GM12874 (cell line): ENCODE data around the gene E4F1.

Experiments
- TF ChIP-seq, protein P1 (sequence below): IDR thresholded peaks from 2 replicates; pipeline ENCODE4 v1.5.1; 2011; ENCODE audit warnings: low read depth, mild to moderate bottlenecking, control low read depth, low read length, moderate library complexity; ENCODE audit not compliant: insufficient read depth

Gene E4F1

DNA sequence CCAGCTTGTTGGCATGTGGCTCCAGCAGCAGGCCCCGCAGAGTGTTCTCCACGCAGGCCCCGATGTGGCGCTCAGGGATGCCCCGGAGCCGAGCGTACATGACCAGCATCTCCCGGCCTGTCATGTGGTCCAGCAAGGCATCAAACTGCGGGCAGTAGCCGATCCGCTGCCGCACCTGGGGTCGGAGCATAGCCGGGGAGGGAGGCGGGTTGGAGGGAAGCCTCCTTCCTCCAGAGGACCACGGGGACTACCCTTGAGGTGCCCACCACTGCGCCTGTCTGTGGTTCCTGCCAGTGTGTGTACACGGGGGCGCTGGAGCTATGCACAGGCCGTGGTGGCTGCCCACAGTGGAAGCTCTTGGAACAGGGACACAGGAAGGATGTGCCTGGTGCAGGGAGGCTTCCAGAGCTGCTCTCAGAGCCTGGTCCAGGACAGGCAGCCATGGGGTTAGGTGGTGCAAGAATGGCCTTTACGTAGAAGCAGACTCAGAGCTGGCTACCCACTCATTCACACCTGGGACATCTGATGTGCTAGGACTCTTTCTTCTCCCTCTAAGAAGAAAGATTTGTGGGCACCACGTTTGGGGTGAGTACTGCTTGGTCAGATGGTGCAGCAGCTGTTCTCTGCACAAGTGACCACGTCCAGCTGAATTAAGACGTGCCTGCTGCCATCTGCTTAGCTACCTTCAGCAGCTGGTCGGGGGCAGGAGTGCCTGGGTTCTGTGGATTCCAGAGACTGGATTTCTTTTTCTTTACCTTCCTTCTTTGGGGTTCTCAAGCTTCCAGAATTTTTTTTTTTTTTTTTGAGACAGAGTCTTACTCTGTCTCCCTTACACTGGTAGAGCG is 55.8 kb downstream of the E4F1 start:
- TF ChIP-seq, protein P1, sequence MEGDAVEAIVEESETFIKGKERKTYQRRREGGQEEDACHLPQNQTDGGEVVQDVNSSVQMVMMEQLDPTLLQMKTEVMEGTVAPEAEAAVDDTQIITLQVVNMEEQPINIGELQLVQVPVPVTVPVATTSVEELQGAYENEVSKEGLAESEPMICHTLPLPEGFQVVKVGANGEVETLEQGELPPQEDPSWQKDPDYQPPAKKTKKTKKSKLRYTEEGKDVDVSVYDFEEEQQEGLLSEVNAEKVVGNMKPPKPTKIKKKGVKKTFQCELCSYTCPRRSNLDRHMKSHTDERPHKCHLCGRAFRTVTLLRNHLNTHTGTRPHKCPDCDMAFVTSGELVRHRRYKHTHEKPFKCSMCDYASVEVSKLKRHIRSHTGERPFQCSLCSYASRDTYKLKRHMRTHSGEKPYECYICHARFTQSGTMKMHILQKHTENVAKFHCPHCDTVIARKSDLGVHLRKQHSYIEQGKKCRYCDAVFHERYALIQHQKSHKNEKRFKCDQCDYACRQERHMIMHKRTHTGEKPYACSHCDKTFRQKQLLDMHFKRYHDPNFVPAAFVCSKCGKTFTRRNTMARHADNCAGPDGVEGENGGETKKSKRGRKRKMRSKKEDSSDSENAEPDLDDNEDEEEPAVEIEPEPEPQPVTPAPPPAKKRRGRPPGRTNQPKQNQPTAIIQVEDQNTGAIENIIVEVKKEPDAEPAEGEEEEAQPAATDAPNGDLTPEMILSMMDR, result no peak

DNA sequence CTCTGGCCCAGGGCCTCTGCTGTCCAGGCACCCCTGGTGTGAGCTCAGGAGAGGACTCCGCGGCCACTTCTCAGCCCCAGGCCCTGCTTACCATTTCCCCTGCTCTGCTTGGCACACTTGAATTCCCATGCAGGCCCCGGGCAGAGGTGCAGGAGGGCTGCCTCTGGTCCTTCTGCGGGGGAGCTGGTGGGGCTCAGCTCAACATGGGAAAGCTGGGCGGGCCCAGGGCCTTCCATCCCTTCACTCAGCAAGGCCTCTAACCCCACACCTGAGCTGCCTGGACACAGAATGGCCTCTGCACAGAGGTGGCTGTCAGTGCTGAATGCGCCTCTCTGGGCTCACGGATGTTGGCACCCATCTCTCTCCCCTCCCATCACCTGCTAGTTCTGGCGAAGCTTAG is 57.1 kb downstream of the E4F1 start:
- TF ChIP-seq, protein P1, result no peak

DNA sequence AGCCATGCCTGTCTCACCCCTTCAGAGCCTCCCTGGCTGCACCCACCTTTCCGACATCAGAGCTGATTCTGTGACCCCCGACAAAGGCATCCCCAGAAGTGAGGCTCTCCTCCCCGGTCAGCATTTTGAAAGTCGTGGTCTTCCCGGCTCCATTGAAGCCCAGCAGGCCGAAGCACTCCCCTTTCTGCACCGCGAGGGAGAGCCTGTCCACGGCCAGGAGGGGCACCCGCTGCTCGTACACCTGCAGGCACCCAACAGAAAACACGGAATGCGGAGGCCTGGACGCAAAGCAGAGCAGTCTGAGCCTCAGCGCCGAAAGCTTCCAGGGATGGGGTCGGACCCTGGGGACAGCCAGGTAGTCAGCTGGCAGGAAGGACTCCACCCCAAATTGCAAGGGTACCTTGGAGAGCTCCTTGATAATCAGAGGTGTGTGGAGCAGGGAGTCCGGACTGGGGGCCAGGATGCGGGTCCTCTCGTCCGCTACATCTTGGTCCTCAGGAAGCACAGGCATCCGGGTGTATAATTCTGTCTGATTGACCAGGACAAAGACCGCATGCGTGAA is 57.7 kb downstream of the E4F1 start:
- TF ChIP-seq, protein P1, result no peak

DNA sequence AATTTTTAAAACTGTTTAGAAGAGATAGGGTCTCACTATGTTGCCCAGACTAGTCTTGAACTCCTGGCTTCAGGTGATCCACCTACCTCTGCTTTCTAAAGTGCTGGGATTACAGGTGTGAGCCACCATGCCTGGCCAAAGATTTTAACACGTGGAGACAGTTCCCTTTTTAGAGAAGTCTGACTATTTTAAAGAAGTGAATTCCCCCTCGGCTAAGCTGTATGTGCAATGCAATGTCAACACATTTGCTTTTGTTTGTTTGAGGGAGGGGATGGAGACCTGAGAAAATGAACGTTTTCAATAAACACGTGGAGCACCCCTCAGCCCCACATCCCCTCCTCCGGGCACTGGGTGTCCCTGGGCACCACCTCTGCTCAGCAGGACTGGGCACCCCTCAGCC is 58.9 kb downstream of the E4F1 start:
- TF ChIP-seq, protein P1, result no peak

DNA sequence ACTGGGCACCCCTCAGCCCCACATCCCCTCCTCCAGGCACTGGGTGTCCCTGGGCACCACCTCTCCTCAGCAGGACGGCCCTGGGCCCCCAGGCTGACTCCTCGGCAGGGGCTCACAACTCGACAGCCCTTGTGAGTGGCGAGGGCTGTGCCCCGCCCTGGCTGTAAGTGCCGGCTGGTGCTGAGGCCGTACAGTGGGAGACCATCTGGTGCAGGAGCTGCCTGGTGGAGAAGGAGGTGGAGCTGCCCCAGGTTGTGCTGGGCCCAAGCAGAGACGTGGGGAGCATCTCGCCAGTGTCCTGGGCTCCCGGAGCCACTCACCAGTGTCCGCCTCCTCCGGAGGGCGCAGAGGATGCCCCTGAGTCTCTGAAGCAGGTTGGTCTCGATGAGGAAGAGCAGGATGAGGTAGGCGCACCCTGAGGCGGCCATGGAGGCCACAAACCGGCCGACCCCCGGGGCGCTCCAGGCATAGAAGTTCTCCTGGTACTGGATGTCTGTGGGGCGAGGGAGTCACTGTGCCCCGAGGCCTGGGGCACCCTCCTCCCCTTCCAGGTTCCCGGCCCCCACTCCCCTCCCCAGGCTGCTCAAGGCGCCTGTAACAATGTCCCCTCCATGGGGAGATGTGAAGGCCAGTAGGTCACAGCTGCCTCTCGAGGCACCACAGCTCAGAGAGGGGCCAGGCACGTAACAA is 59.6 kb downstream of the E4F1 start:
- TF ChIP-seq, protein P1, result no peak

DNA sequence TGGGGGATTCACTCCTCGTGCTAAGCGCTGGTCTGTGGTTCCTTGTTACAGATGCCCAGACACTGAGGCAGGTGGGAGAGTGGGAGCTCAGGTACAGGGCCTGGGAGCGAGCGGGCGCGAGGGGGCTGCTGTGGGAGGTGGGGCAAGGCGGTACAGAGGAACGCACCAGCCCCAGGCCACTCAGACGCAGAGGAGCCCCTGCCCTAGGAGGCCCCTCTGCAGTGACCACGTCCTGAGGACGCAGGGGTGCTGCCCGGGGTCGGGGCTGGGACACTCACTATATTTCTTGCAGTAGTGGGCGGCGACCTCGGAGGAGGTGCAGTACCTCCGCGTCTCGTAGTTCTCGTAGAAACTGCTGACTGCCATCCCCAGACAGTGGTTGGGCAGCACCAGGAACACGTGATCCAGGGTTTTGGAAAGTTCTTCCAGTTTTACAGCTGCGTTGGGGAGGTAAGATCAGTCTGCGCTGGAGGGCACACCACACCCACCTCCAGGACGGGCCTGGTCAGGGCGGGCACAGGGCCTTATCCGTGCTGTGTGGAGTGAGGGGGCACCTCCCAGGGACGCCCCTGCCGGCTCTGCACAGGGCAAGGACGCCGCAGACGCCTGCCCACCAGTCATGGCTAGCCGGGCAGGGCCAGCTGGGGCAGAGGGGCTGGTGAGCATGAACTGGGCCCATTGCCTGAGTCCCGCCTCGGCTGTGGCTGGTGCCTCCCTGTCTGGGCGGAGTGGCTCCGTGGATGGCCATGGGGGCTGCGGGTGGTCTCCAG is 60.8 kb downstream of the E4F1 start:
- TF ChIP-seq, protein P1, result no peak
